GM21390 (cell line): ENCODE results near the gene MTIF3.

Source experiments
- ATAC-seq: cut with Tn5 transposase; IDR thresholded peaks from one replicate; pipeline ENCODE4 v1.9.1; 2021; ENCODE audit not compliant: unreplicated experiment

Gene MTIF3

DNA sequence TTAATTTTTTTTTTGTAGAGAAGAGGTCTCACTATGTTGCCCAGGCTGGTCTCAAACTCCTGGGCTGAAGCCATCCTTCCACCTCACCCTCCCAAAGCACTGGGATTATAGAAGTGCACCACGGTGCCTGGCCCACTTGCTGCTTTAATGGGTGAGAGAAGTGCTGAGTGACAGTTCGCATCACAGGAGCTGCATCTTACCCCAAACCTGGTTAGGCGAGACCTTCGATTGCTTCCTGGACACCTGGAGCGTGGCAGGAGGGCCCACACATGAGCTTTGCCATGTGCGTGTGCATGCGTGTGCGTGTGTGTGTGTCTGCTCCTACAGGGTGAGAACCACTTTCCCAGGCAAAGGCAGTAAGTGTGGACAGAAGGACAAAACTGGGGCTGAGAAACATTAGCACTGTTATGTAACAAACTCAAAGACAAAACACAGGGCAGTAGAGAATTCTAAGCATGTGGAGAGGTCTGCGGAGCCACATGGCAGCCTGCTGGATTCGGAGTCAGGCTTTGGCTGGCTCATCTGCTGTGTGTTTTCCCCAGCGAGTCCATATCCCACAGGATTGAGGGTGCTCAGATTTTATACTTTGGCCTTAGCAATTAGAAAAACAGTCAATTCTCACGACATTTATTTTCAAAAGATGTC, 11.7 kb upstream of the MTIF3 start:
- ATAC-seq = no peak

DNA sequence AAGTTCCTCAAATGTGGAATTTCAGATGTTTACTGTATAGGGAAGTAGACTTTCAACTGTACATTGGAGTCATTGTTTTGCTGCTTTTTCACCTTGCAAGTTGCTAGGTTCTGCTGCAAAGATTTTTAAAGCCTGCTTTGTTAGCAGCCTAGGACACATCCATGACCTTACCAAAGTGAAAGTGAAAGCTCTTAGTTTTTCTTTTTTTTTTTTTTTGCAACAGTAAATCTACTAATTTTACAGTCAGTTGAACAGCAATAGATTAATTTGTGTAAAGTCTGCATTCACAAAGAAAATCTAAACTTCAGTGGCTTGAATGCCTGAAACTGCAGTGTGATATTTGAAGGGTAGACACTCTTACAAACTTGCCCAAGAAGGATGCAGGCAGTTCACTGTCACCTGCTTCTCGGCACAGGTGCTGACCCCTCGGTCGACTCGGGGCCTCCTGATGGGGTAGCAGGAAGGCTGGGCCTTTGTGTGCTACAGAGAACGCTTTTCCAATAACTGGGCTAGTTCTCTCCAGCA, 5.0 kb upstream of the MTIF3 start:
- ATAC-seq = no peak

DNA sequence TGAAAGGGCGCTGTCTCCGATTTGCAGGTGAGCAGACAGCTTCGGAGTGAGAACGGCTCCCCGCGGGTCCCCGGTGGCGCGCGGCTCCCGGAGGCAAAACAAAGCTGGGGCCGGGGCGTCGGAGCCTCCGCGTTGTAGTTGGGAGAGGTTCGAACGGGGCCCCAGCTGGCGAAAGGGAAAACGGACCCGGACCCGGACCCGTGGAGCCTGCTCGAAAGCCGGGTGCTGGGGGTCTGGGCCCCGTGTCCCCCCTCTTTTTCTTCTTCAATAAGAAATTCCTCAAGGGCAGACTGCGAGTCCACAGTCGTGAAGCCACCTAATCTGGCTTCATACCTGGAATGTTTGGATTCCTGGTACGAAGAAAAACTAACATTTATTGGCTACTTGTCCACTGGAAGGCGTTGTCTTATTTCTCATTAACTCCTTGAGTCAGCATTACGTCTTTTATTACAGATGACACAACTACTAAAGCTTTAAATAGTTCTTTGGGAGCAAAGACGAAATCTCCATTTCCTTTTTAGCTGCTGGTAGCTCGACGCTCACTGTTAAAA, 632 bp upstream of the MTIF3 start:
- ATAC-seq = no peak

DNA sequence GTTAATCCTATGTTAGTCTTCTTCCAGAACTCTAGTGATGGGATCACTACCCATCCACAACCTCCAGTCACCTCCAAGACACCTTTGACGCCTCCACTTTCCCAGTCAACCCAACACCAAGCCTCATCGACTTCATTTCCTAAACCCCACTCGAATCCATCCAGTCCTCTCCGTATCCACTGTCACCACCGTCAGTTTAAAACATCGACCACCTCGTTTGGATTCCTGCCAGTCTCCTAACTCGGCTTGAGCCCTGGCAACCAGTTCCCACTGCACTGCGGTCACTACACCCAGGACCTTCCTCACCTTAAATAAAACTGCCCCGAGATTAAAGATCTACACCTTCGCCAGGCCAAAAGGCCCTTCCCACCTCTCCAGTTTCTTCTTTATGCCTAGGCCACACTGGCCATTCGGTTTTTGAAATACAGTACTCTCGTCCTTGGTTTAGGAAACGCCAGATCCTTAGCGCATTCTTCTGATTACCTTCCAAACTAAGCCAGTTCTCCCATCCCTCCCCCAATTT, 1.2 kb downstream of the MTIF3 start:
- ATAC-seq = no peak

DNA sequence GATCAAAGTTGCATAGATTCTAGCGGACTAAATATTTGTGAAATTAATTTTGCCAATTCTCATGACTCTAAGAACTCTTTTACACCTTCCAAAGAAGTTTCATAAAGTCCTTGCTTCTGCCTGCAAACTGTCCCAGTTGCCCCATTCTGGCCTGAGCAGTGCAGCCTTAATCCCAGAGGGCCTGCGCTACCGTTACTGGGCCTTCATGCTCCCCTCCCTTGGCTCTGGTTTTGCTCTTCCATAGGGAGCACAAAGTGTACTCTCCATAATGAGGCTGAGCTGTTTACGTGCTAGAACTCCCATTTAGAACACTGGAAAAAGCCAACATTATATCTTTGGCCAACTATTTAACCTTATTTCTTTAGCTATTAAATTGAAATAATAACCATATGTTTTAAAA, 2.1 kb downstream of the MTIF3 start:
- ATAC-seq = no peak

DNA sequence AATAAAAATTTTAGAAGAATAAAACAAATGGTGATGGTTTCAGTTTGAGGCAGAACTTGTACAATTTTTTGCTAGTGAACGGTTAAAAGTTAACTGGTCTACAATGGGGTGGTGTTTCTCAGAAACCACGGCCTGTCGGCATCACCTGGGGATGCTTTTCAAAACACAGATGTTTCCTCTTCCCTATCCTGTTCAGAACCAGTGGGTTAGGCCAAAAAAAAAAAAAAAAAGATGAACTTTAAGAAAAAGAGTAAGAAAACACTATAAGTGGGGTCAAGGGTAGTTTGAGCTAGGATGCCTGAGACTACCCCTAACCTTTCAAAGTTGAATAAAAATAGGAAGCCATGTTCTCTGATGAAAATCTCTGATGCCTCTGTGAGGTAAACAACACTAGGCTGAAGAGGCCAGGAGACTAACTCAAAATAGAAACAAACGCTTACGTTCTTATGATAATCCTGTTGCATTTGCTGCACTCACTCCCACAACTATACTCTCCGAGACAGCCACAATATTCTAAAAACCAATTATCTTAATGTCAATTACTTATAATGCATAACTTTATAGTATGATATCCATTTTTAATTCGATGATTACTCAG, 3.3 kb downstream of the MTIF3 start:
- no peak for ATAC-seq

DNA sequence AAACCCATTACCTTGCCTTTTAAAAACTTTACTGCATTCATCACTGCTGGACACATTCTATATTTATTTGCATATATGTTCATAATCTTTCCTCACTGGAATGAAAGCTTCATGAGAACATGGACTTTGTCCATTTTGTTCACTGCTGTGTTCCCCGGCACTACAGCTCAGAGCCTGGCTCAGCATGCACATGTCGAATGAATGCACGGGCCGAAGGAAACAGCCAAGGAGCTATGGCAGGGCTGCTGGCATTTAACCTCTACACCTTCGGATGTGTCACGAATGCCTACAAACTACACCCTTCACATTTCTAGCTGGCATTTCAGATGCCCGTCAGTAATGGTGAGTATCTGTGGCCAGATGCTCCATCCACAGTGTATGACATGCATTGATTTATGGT, 7.6 kb downstream of the MTIF3 start:
- no peak for ATAC-seq

DNA sequence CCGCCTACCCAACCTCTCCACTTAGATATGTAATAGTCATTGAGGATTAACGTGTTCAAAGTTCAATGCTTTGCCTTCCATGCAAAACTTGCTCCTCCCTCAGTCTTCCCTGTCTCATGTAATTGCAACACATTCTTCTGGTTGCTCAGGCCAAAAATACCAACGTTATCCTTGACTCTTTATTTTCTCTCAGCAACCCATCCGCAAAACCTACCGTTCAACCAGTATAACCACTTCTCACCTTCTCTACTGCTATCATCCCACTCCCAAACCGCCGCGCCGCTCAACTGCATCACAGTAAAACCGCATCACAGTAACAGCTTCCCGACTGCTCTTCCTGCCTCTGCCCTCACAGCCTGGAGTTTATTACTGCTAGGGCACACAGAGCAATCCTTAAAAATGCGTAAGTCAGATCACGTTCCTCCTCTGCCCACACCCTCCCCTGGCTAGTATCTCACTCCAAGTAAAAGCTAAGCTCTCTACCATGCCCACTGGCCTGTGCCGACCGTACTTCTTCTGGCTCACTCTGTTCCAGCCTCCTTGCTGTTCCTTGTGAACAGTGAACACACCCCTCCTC, 8.2 kb downstream of the MTIF3 start:
- ATAC-seq = no peak

DNA sequence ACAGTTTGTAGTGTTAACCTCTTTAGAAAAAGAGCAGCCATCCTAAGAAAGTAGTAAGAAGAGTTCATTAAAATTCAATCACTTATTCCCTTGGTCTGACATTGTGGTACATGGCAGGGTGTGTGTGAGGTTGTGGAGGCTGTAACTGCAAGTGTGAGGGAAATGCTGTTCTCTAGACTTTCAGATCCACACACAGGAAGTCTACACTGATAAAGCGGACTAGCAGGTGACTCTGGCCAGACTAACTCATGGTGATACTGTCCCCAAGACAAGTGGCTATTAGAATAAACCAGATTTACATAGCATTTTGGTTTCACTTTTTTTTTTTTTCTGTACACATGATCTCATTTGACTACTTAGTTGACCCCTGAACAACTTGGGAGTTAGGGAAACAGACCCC, 10.0 kb downstream of the MTIF3 start:
- ATAC-seq = no peak

DNA sequence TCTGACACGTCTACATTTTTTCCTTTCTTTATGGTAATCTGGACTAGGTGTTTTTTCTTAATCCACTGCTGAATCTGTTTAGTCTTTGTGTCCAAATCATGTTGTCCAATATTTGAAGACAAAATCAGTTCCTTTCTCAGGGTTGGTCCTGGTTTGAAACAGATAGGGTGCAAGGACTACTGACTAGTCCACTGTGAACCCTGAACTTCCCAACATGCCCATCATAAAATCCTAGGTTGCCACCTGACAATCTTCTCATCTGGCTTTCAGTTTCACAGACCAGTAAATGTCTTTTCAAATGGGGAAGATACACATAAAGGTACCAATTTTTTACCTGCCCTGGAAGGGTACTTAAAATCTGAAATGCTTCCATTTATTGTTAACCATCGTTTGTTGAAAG, 13.2 kb downstream of the MTIF3 start:
- no peak for ATAC-seq

DNA sequence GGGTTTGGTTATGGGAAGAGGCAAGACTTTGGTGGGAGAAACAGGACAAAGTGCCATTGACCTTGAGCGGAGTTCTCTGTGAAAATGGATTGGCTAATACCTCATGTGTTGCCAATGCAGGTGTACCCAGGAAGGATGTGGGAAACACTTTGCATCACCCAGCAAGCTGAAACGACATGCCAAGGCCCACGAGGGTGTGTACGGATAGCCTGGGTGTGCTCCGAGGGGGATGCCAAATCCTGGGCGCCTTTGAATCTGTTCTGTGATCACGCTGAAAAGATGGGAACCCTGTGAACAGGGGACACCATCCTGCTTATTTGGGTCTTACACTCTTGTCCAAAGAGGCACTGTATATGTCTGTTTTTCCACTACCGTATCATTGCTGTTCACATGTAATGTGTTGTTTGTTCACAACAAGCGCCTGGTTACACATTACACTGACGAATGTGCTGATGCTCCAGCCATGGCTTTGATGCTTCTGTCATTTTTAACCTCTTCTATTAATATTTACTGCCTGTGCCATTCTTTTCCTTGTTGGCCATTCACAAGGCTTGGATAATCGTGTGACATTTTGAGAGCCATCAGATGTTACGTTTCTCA, 17.7 kb downstream of the MTIF3 start:
- ATAC-seq = no peak

DNA sequence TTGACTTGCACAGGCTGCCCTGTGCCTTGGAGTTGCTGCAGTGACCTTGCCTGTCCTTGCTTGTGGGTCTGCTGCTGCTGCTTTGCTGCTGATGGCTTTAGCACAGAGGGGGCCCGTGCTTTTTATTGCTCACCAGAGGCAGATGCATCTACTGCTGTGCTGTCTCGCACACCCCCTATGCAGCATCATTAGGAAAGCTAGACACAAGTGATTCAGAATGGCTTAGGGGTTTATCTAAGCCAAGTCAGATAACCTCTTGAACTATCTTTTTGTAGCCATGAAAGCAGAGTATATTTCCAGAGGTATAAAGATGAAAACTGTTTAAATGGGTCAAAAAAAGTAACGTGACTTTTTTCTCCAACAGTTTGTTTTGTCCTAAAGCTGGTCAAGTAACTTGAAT, 18.2 kb downstream of the MTIF3 start:
- ATAC-seq = no peak

DNA sequence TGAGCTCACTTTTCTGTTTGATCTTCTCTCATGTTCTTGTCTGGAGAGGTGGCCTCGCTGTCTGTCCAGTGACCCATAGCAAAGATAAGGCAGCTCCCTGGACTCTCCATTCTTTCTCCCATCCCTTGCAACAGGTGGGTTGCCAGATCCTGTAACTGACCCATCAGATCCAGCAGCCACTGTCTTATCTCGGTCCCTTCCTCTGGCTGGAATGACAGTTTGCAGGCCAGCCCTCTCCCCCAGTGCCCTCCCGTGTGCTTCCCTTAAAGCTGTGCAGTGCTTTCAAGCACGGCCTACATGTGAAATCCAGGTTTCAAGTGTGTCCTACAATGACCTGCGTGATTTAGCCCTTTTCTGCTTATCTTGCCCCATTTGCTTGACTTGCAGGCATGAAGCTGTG, 22.2 kb downstream of the MTIF3 start:
- no peak for ATAC-seq

DNA sequence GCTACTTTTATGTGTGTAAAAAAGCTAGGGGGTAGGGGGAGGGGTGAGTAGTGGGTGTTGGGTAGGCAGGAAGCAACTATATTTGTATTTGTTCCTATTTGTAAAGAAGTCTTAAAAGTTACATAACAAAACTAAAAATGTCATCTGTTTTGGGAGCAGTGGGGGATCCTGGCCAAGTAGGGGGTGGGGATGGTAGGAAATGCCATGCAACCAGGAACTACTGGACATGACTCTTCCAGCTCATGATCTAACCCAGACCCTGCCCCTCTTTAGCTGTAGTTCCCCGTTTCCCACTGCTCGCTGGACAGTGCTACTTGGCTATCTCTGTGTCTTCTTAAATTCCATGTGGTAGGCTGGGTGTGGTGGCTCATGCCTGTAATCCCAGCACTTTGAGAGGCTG, 22.7 kb downstream of the MTIF3 start:
- ATAC-seq = no peak

DNA sequence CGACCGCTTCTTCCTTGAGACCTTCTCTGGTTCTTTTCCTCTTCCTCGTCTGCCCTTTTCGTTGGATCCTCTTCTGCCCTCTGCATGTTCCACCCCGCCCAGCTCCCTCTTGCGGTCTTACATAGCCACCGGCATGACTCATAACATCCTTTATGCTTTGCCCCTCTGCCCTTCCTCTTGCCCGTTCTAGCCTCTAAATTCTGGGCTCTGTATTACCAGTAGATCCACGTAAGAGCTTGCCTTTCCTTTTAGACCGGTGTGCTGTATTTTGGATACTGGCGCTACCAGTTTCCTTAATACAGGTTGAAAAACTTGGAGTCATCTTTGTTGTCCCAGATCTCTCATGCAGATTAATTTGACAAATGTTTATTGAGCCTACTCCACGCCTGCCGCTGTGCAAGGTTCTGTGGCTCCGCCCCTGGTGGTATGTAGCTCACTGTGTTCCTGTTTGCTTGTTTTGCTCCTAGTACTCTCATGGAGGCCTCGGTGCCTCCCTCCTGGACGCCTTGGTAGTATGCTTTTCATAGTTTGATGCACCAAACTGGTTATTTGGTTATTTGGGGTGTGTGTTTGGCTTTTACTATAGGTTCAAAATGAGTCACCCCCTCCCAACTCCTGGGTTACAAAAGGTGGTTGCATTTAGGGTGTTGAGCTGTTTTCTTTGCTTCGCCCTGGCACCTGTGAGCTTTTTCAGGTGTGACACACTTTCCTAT, 24.3 kb downstream of the MTIF3 start:
- ATAC-seq = peak; percentile 58

DNA sequence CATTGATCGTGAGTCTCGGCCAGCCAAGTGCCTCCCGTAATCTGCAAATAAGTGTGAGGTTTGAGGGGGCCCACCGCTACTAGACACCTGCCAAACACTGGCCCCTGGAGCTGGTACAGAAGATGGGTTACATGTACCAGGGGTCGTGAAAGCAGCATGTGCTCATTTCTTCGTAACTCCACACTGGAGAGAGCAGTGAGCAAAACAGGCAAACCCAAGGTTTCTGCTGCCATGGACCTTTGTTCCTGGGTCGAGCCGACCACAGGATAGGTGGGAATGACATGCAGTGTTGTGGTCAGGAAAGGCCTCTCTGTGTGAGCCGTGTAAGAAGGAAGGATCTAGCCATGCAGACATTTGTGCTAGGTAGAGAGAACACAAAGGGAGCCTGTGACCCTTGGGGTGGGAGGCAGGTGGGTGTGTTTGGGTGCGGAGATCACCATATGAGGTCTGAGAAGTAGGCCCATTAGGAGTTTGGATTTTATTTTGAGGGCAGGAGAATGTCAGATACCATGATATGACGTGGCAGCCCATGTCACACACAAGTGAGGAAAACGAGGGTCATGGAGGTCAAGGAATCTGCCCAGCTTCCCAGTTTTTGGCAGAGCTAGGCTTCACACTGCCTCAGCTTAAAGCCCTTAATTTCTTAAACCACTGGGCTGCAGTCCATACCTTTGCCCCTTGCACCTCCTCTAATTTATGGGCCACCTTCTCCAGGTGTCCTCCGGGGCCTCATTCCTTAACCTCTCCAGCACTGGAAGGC, 25.0 kb downstream of the MTIF3 start:
- ATAC-seq = no peak

DNA sequence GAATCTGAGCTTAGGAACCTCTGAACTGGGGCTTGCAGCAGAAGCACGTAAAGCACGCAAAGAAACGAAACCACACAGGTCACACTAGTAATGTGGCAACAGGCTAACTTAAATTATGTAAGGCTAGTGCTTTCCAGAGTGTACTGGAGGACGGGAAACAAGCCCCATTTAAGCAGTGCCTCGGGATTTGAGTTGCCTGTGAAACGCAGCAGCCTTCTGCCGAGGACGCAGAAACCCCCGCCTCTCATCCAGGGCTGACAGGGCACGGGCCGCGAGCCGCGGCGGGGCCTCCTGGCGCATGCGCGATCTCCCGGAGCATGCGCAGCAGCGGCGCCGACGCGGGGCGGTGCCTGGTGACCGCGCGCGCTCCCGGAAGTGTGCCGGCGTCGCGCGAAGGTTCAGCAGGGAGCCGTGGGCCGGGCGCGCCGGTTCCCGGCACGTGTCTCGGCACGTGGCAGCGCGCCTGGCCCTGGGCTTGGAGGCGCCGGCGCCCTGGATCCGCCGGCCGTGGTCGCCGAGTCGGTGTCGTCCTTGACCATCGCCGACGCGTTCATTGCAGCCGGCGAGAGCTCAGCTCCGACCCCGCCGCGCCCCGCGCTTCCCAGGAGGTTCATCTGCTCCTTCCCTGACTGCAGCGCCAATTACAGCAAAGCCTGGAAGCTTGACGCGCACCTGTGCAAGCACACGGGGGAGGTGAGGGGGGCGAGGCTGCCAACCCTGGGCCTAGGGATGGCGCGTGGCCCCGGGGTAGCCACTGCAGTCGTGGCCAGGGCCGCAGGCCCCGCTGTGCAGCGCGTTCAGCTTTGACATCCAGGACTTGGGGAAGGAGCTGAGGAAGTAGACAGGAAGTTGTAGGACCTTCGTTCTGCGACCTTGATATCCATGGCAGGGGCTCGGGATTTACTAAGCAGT, 25.9 kb downstream of the MTIF3 start, which contains the start of gene GTF3A:
Gene GTF3A (plus strand): TSS at position 374 of the 912 bp plus-strand sequence.
- peak; percentile 63 for ATAC-seq

DNA sequence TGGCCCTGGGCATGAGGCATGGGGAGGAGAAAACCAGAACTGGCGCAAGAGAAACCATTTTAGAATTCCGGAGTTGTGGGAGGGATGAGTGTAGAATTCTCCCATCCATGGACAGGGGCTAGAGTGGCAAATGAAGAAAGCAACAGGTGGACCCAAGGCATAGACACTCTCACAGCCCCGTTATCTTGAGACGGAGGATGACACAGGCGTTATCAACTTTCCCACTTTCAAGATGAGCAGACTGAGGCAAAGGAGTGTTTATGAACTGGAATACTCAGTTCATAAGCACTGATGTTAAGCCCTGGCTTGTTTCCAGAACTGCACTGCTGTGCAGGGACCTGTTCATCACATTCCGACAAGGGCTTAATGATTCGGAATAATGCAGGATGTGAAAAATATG, 27.0 kb downstream of the MTIF3 start:
- ATAC-seq = no peak
